ENCODE data around the gene IMMP2L. TPM values are rescaled to one million over a fixed set of nuclear protein-coding genes. Genes with fewer than 3 reads are reported as not detected.

The IMMP2L gene
- total and polyA plus RNA-seq, 2 donors (not counting 3 experiments of a cell fraction or from before 2014, with no cell fraction given) = 9.9 to 11.8 TPM

DNA sequence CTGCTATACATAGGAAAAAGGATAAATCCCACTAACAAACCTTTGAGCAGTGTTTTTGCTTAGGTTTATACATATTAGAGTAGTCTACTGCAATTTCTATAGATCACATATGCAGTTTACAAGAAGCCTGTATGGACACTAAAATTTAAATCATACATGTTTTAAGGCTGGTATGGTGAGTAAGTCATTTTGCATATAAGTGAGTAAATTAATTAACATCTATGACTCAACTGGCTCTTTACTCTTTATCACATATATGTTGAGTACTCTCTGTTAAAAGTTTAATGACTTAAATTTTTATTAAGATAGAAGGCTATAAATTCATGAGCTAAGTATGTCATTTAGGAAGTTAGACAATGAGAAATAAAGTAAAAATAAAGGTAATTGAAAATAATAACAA lies 402.0 kb downstream of the IMMP2L start:
- no peak for FAIRE-seq
- no peak overlapping the region for H3K4me2 ChIP-seq (ENCODE audit: insufficient read depth, low read length)
- H3K9me3 ChIP-seq (replicated peaks; ENCODE audit: control insufficient read depth, insufficient read depth, low read length) = no peaks in the 10 kb centered on the region
- no peaks in the 10 kb centered on the region for H3K4me1 ChIP-seq (ENCODE audit: control insufficient read depth, extremely low read depth, insufficient read depth, low read length)
- BruUV-seq (replicated peaks) = no TSS peak
- no peaks in the 10 kb centered on the region for H3K9me1 ChIP-seq (replicated peaks; ENCODE audit: control insufficient read depth, extremely low read depth, insufficient read depth, low read length)
- no peaks in the 10 kb centered on the region for H4K20me1 ChIP-seq (replicated peaks; ENCODE audit: control insufficient read depth, extremely low read depth, insufficient read depth, low read length)
- dilution Hi-C loops (cut with MboI; ENCODE audit: extremely low pct_ligation_motif_present, low sequenced_read_pairs) (no loop called here), intact Hi-C loops (cut with micrococcal nuclease) (no loop called here)
- DNase-seq (ENCODE audit: low read depth, low spot score) = no peak
- H3K27ac ChIP-seq (ENCODE audit: insufficient read depth, low read depth, low read length) = no peak overlapping the region
- H3K4me3 ChIP-seq (replicated peaks in 1 of 3; ENCODE audit: insufficient read depth in 1 of 3, low read depth in 1 of 3, low read length in 3 of 3) = no peak overlapping the region
- H3K79me2 ChIP-seq (ENCODE audit: control insufficient read depth, insufficient read depth, low read length) = no peaks in the 10 kb centered on the region
- no peak overlapping the region for H2AFZ ChIP-seq (ENCODE audit: low read depth, low read length)
- H3K9ac ChIP-seq (replicated peaks; ENCODE audit: extremely low read depth, insufficient read depth, low read length) = no peak overlapping the region
- ChIA-PET CTCF (no interaction called here), POLR2A (no interaction called here)
- no peaks in the 10 kb centered on the region for H3K36me3 ChIP-seq (ENCODE audit: control insufficient read depth in 2 of 2, extremely low read depth in 1 of 2, insufficient read depth in 2 of 2, low read length in 2 of 2)
- TF ChIP-seq GATA2 (IDR thresholded peaks at IDR 0.05; ENCODE audit: insufficient read depth, insufficient read length, low read depth, low read length) = no peak
- TF ChIP-seq, protein P1, sequence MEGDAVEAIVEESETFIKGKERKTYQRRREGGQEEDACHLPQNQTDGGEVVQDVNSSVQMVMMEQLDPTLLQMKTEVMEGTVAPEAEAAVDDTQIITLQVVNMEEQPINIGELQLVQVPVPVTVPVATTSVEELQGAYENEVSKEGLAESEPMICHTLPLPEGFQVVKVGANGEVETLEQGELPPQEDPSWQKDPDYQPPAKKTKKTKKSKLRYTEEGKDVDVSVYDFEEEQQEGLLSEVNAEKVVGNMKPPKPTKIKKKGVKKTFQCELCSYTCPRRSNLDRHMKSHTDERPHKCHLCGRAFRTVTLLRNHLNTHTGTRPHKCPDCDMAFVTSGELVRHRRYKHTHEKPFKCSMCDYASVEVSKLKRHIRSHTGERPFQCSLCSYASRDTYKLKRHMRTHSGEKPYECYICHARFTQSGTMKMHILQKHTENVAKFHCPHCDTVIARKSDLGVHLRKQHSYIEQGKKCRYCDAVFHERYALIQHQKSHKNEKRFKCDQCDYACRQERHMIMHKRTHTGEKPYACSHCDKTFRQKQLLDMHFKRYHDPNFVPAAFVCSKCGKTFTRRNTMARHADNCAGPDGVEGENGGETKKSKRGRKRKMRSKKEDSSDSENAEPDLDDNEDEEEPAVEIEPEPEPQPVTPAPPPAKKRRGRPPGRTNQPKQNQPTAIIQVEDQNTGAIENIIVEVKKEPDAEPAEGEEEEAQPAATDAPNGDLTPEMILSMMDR (IDR thresholded peaks at IDR 0.05; ENCODE audit: extremely low read depth in 1 of 2, insufficient read depth in 1 of 2, low read depth in 1 of 2, low read length in 2 of 2) = no peak
- no peak for TF ChIP-seq JUN (IDR thresholded peaks at IDR 0.05; ENCODE audit: borderline replicate concordance, insufficient read depth, insufficient read length, low read depth)
- no peak for TF ChIP-seq POLR2AphosphoS5 (IDR thresholded peaks at IDR 0.05; ENCODE audit: insufficient read depth, low read depth, low read length)
- TF ChIP-seq FOS (IDR thresholded peaks at IDR 0.05; ENCODE audit: borderline replicate concordance, insufficient read depth, low read length) = no peak
- no peak for TF ChIP-seq MYC (IDR thresholded peaks at IDR 0.05; ENCODE audit: low read depth, low read length)
- TF ChIP-seq EZH2 (IDR thresholded peaks at IDR 0.05; ENCODE audit: borderline replicate concordance, low read depth, low read length, severe bottlenecking) = no peak
- TF ChIP-seq, protein P2, sequence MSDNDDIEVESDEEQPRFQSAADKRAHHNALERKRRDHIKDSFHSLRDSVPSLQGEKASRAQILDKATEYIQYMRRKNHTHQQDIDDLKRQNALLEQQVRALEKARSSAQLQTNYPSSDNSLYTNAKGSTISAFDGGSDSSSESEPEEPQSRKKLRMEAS (IDR thresholded peaks at IDR 0.05; ENCODE audit: insufficient read depth, insufficient read length) = no peak
- no peak for TF ChIP-seq POLR2A (IDR thresholded peaks at IDR 0.05; ENCODE audit: low read depth, low read length)
- H3K27me3 ChIP-seq (ENCODE audit: control insufficient read depth in 2 of 2, insufficient read depth in 2 of 2, low read length in 2 of 2) = no peaks in the 10 kb centered on the region
